GM18498 (cell line): ENCODE data around the gene MBTPS1.

Experiments
- ATAC-seq: cut with Tn5 transposase; IDR thresholded peaks from one replicate; pipeline ENCODE4 v1.9.1; 2021; ENCODE audit warnings: mild to moderate bottlenecking, moderate library complexity; ENCODE audit not compliant: unreplicated experiment

Gene MBTPS1

GRCh38 chr16:84105301-84105815, 11.4 kb downstream of the MBTPS1 start:
- ATAC-seq: no peak

- ATAC-seq: no peak
Measured at GRCh38 chr16:84104231-84104630, 12.5 kb downstream of the MBTPS1 start.

- no peak for ATAC-seq
Measured at GRCh38 chr16:84103678-84104077, 13.1 kb downstream of the MBTPS1 start.

GRCh38 chr16:84098939-84099338, 17.8 kb downstream of the MBTPS1 start:
- no peak for ATAC-seq

GRCh38 chr16:84096447-84097005, 20.2 kb downstream of the MBTPS1 start:
- no peak for ATAC-seq

- no peak for ATAC-seq
Measured at GRCh38 chr16:84095466-84095865, 21.3 kb downstream of the MBTPS1 start.

GRCh38 chr16:84093879-84094270, 22.9 kb downstream of the MBTPS1 start:
- ATAC-seq: no peak

GRCh38 chr16:84093120-84093878, 23.4 kb downstream of the MBTPS1 start:
- ATAC-seq: no peak

GRCh38 chr16:84091460-84091859, 25.3 kb downstream of the MBTPS1 start:
- no peak for ATAC-seq

- no peak for ATAC-seq
Measured at GRCh38 chr16:84090211-84090610, 26.5 kb downstream of the MBTPS1 start.

GRCh38 chr16:84088695-84089395, 27.9 kb downstream of the MBTPS1 start:
- ATAC-seq: peak; percentile 81

GRCh38 chr16:84087466-84088151, 29.1 kb downstream of the MBTPS1 start:
- no peak for ATAC-seq

GRCh38 chr16:84087001-84087400, 29.7 kb downstream of the MBTPS1 start:
- no peak for ATAC-seq

- ATAC-seq: no peak
Measured at GRCh38 chr16:84086341-84086740, 30.4 kb downstream of the MBTPS1 start.

GRCh38 chr16:84085773-84086172, 31.0 kb downstream of the MBTPS1 start:
- ATAC-seq: no peak

- no peak for ATAC-seq
Measured at GRCh38 chr16:84085271-84085667, 31.5 kb downstream of the MBTPS1 start.

GRCh38 chr16:84084570-84085270, 32.0 kb downstream of the MBTPS1 start:
- peak; percentile 51 for ATAC-seq

- no peak for ATAC-seq
Measured at GRCh38 chr16:84082835-84083569, 33.7 kb downstream of the MBTPS1 start.

GRCh38 chr16:84082110-84082509, 34.6 kb downstream of the MBTPS1 start:
- ATAC-seq: no peak

- ATAC-seq: no peak
Measured at GRCh38 chr16:84081446-84081989, 35.2 kb downstream of the MBTPS1 start.
